CD14-positive monocyte (primary cell): Measurements from ENCODE around the gene AOPEP. TPM values are rescaled to one million over a fixed set of nuclear protein-coding genes. Genes with fewer than 3 reads are reported as not detected.

Experiments used
- DNase-seq, 3 donors: peaks; one replicate each; pipeline ENCODE4 v3.0.0-alpha.2; 2011 to 2022
- H2AFZ ChIP-seq: 2 replicates; pipeline ENCODE4 v1.6.0; 2012; ENCODE audit warnings: mild to moderate bottlenecking, low read depth, low read length, inconsistent platforms; ENCODE audit not compliant: insufficient read depth, poor library complexity, severe bottlenecking
- H3K27ac ChIP-seq, 2 donors: 1 replicate in 1 of 2; 2 replicates in 1 of 2; pipeline ENCODE4 v1.5.1; 2012 to 2013; ENCODE audit warnings: low read length in 2 of 2, control low read depth in 1 of 2, inconsistent platforms in 1 of 2, low read depth in 1 of 2, mild to moderate bottlenecking in 1 of 2
- H3K27me3 ChIP-seq, 2 donors: one replicate each; pipeline versions ENCODE4 v1.6.0 to v1.6.1; 2011 to 2013; ENCODE audit warnings: low read length in 2 of 2; ENCODE audit not compliant: control insufficient read depth in 2 of 2, insufficient read depth in 2 of 2
- H3K36me3 ChIP-seq, 2 donors: replicated peaks in 1 of 2; 1 replicate in 1 of 2; 2 replicates in 1 of 2; pipeline versions ENCODE4 v1.5.1 to v1.6.1; 2012 to 2013; ENCODE audit warnings: low read length in 2 of 2, control low read depth in 1 of 2, inconsistent platforms in 1 of 2, mild to moderate bottlenecking in 1 of 2; ENCODE audit not compliant: insufficient read depth in 2 of 2, control insufficient read depth in 1 of 2
- H3K4me1 ChIP-seq, 2 donors: 1 replicate in 1 of 2; 2 replicates in 1 of 2; pipeline versions ENCODE4 v1.5.1 to v1.6.1; 2012 to 2013; ENCODE audit warnings: low read length in 2 of 2, control low read depth in 1 of 2, inconsistent platforms in 1 of 2, mild to moderate bottlenecking in 1 of 2, moderate library complexity in 1 of 2; ENCODE audit not compliant: insufficient read depth in 2 of 2, control insufficient read depth in 1 of 2
- H3K4me2 ChIP-seq: replicated peaks from 2 replicates; pipeline ENCODE3; 2012; ENCODE audit warnings: low read length, moderate library complexity, mild to moderate bottlenecking; ENCODE audit not compliant: poor library complexity, severe bottlenecking; ENCODE audit errors: extremely low read depth
- H3K4me3 ChIP-seq, 3 experiments: fragments of 200-600 bp in 1 of 3; sonication (generic) in 1 of 3; replicated peaks in 1 of 3; 1 replicate in 2 of 3; 2 replicates in 1 of 3; pipeline ENCODE4 v1.5.1; 2011 to 2013; ENCODE audit warnings: low read length in 3 of 3, mild to moderate bottlenecking in 3 of 3, control low read depth in 2 of 3, low read depth in 2 of 3, inconsistent platforms in 1 of 3, moderate library complexity in 1 of 3
- H3K79me2 ChIP-seq: 2 replicates; pipeline ENCODE4 v1.6.0; 2012; ENCODE audit warnings: mild to moderate bottlenecking, control low read depth, inconsistent platforms, low read length, moderate library complexity; ENCODE audit not compliant: insufficient read depth
- H3K9ac ChIP-seq: 2 replicates; pipeline ENCODE4 v1.6.0; 2017; ENCODE audit warnings: low read length, mild to moderate bottlenecking; ENCODE audit not compliant: insufficient read depth, poor library complexity, severe bottlenecking
- H3K9me3 ChIP-seq, 2 donors: replicated peaks in 1 of 2; 1 replicate in 1 of 2; 2 replicates in 1 of 2; pipeline versions ENCODE4 v1.5.1 to v1.6.1; 2012 to 2013; ENCODE audit warnings: low read length in 2 of 2, control low read depth in 1 of 2; ENCODE audit not compliant: control insufficient read depth in 1 of 2, insufficient read depth in 1 of 2
- H4K20me1 ChIP-seq: 2 replicates; pipeline ENCODE4 v1.6.0; 2012; ENCODE audit warnings: mild to moderate bottlenecking, low read length, control low read depth, moderate library complexity; ENCODE audit not compliant: insufficient read depth
- H3K27ac Mint-ChIP-seq, 7 donors: one replicate each; pipeline ENCODE4 v1.8.0; 2020; ENCODE audit warnings: mild to moderate bottlenecking in 7 of 7, mixed read lengths in 7 of 7, moderate library complexity in 6 of 7, inconsistent platforms in 2 of 7
- H3K27me3 Mint-ChIP-seq, 3 donors: one replicate each; pipeline ENCODE4 v1.8.0; 2021 to 2022; ENCODE audit warnings: low read depth in 3 of 3, mild to moderate bottlenecking in 3 of 3, mixed read lengths in 3 of 3, moderate library complexity in 3 of 3, inconsistent platforms in 1 of 3
- H3K36me3 Mint-ChIP-seq, 2 donors: one replicate each; pipeline ENCODE4 v1.8.0; 2020; ENCODE audit warnings: mixed read lengths in 2 of 2, inconsistent platforms in 1 of 2, mild to moderate bottlenecking in 1 of 2
- H3K4me1 Mint-ChIP-seq: one replicate; pipeline ENCODE4 v1.8.0; 2020; ENCODE audit warnings: mild to moderate bottlenecking, mixed read lengths
- H3K4me3 Mint-ChIP-seq, 2 donors: one replicate each; pipeline ENCODE4 v1.8.0; 2020; ENCODE audit warnings: mild to moderate bottlenecking in 2 of 2, mixed read lengths in 2 of 2, moderate library complexity in 1 of 2
- H3K9me3 Mint-ChIP-seq, 7 donors: one replicate each; pipeline ENCODE4 v1.8.0; 2020 to 2022; ENCODE audit warnings: mixed read lengths in 7 of 7, mild to moderate bottlenecking in 6 of 7, moderate library complexity in 6 of 7, inconsistent platforms in 2 of 7
- CTCF ChIP-seq: fragments of 200-600 bp; IDR thresholded peaks from one replicate; pipeline ENCODE4 v1.8.0; 2022; ENCODE audit warnings: antibody characterized with exemption, mild to moderate bottlenecking
- WGBS: methylation state at CpG from one replicate; pipeline ENCODE4 v1.1.5; 2013; ENCODE audit warnings: missing lambda C conversion rate; ENCODE audit not compliant: insufficient coverage; 5-methylcytosine and 5-hydroxymethylcytosine counted together
- intact Hi-C, 2 donors: fragments of 100-400 bp; cut with micrococcal nuclease; formaldehyde crosslinking; loops; one replicate each; pipeline versions ENCODE4 v1.15.0 to v1.15.1; 2023
- polyA plus RNA-seq, 3 donors: library from polyadenylated mRNA; depleted of rRNA in 1 of 3; unstranded in 2 of 3; stranded (reverse) in 1 of 3; fragments of 300-500 nt in 2 of 3; fragments of >200 nt in 1 of 3; fragmentation: Illumina TruSeq in 2 of 3; gene quantifications; 1 replicate in 2 of 3; 2 replicates in 1 of 3; pipeline ENCODE4 v1.2.3, GENCODE V29; 2012 to 2021

AOPEP gene
- polyA plus RNA-seq, 3 donors, result 3.0 to 4.1 (median 3.1) TPM

GRCh38 chr9:94991961-94992907 lies 265.7 kb downstream of the AOPEP start:
- H3K27ac Mint-ChIP-seq, result no peak overlapping the region
- Histone ChIP-seq H3K27ac (no peak overlapping the region), H4K20me1 (no peaks in the 10 kb centered on the region), H2AFZ (no peak overlapping the region), H3K79me2 (no peaks in the 10 kb centered on the region), H3K9ac (no peak overlapping the region), H3K4me3 (no peak overlapping the region), H3K27me3 (no peaks in the 10 kb centered on the region), H3K4me1 (no peaks in the 10 kb centered on the region), H3K4me2 (no peak overlapping the region), H3K9me3 (no peaks in the 10 kb centered on the region), H3K36me3 (no peaks in the 10 kb centered on the region)
- no peak for TF ChIP-seq CTCF
- no peaks in the 10 kb centered on the region for H3K4me1 Mint-ChIP-seq
- no peak overlapping the region for H3K4me3 Mint-ChIP-seq
- intact Hi-C loops, result no loop called here
- peaks cover 0 to 2% (median 0%) of the 10 kb centered on the region in 3 donors for H3K27me3 Mint-ChIP-seq
- H3K36me3 Mint-ChIP-seq, result peaks cover 5% of the 10 kb centered on the region in 2 donors
- no peak for DNase-seq
- 97% methylated on average over 10 of the region's 15 CpGs for WGBS
- peaks cover 0 to 2% (median 0%) of the 10 kb centered on the region in 7 donors for H3K9me3 Mint-ChIP-seq

GRCh38 chr9:94993160-94993820 lies 266.8 kb downstream of the AOPEP start:
- intact Hi-C loops, result no loop called here

More at GRCh38 chr9:94993160-94993820, 266.8 kb downstream of the AOPEP start:
- no peak for DNase-seq
- H3K9ac ChIP-seq, result no peak overlapping the region
- H3K4me3 ChIP-seq, result no peak overlapping the region
- H4K20me1 ChIP-seq, result no peaks in the 10 kb centered on the region
- 80% methylated on average over 2 of the region's 9 CpGs for WGBS
- H3K27ac Mint-ChIP-seq, result no peak overlapping the region
- H3K4me1 ChIP-seq, result no peaks in the 10 kb centered on the region
- no peaks in the 10 kb centered on the region for H3K36me3 ChIP-seq
- H3K4me1 Mint-ChIP-seq, result no peaks in the 10 kb centered on the region
- H3K27me3 ChIP-seq, result no peaks in the 10 kb centered on the region
- no peak overlapping the region for H2AFZ ChIP-seq
- H3K4me2 ChIP-seq, result no peak overlapping the region
- H3K27me3 Mint-ChIP-seq, result peaks cover 0 to 2% (median 0%) of the 10 kb centered on the region in 3 donors
- no peak overlapping the region for H3K4me3 Mint-ChIP-seq
- peaks cover 0 to 2% (median 0%) of the 10 kb centered on the region in 7 donors for H3K9me3 Mint-ChIP-seq
- H3K9me3 ChIP-seq, result no peaks in the 10 kb centered on the region
- peaks cover 5% of the 10 kb centered on the region in 2 donors for H3K36me3 Mint-ChIP-seq
- no peaks in the 10 kb centered on the region for H3K79me2 ChIP-seq
- H3K27ac ChIP-seq, result no peak overlapping the region
- TF ChIP-seq CTCF, result no peak
